Measurements from ENCODE around the gene EHHADH.

GRCh38 chr3:185267193-185267592, 13.3 kb upstream of the EHHADH start:
- no peak for TF ChIP-seq CTCF (IDR thresholded peaks at IDR 0.05; ENCODE audit: low read depth, low read length)
- TF ChIP-seq POLR2A (IDR thresholded peaks at IDR 0.05; ENCODE audit: extremely low read depth, insufficient read length) = no peak
- TF ChIP-seq MYC (IDR thresholded peaks at IDR 0.05; ENCODE audit: low read depth, low read length) = no peak
- TF ChIP-seq MAX (IDR thresholded peaks at IDR 0.05; ENCODE audit: low read depth, low read length) = no peak
